Sigmoid colon (tissue), 7 donors: ENCODE data around the gene IL17A. TPM values are rescaled to one million over a fixed set of nuclear protein-coding genes. Genes with fewer than 3 reads are reported as not detected.
"Not testable (repeated sequence)": the region's sequence is repeated elsewhere in the genome, so short reads cannot be mapped to it uniquely, and the experiment has no call there.

Source experiments
- DNase-seq: peaks from one replicate; pipeline ENCODE4 v3.0.0-alpha.2; 2019
- H3K27ac ChIP-seq, 4 donors: fragments of 200-600 bp; sonication (generic); one replicate each; pipeline ENCODE4 v1.5.1; 2016 to 2019; ENCODE audit warnings: mild to moderate bottlenecking in 1 of 4
- H3K27me3 ChIP-seq, 3 donors: fragments of 200-600 bp; sonication (generic); one replicate each; pipeline ENCODE4 v1.5.1; 2019; ENCODE audit warnings: mild to moderate bottlenecking in 1 of 3
- H3K36me3 ChIP-seq, 4 donors: fragments of 200-600 bp; sonication (generic); one replicate each; pipeline ENCODE4 v1.5.1; 2016 to 2019
- H3K4me1 ChIP-seq, 4 donors: fragments of 200-600 bp; sonication (generic); one replicate each; pipeline ENCODE4 v1.5.1; 2017 to 2019
- H3K4me3 ChIP-seq, 4 donors: fragments of 200-600 bp; sonication (generic); one replicate each; pipeline ENCODE4 v1.5.1; 2017 to 2019; ENCODE audit warnings: mild to moderate bottlenecking in 2 of 4, moderate library complexity in 1 of 4
- H3K9me3 ChIP-seq, 4 donors: fragments of 200-600 bp in 3 of 4; sonication (generic) in 3 of 4; one replicate each; pipeline versions ENCODE4 v1.5.1 to v1.6.1; 2013 to 2019
- CTCF ChIP-seq, 4 experiments: fragments of 450-650 bp in 3 of 4; fragments of 200-600 bp in 1 of 4; IDR thresholded peaks; one replicate each; pipeline ENCODE4 v1.5.1; 2016 to 2019; ENCODE audit warnings: antibody characterized with exemption in 4 of 4, mild to moderate bottlenecking in 3 of 4, moderate library complexity in 2 of 4
- EP300 ChIP-seq, 4 donors: sonication (generic); formaldehyde crosslinking; IDR thresholded peaks; one replicate each; pipeline ENCODE4 v1.6.1; 2017; ENCODE audit warnings: antibody characterized with exemption in 4 of 4
- POLR2A ChIP-seq, 2 donors: fragments of 450-650 bp; IDR thresholded peaks; one replicate each; pipeline ENCODE4 v1.6.1; 2016; ENCODE audit warnings: antibody characterized with exemption in 2 of 2, mild to moderate bottlenecking in 2 of 2, moderate library complexity in 2 of 2
- POLR2AphosphoS5 ChIP-seq, 4 donors: sonication (generic); formaldehyde crosslinking; IDR thresholded peaks; one replicate each; pipeline ENCODE4 v1.6.1; 2017; ENCODE audit warnings: antibody characterized with exemption in 4 of 4
- WGBS, 2 donors: extraction: QIAGEN DNeasy Blood & Tissue Kit; methylation state at CpG; one replicate each; pipeline ENCODE4 v1.1.7; 2013; 5-methylcytosine and 5-hydroxymethylcytosine counted together
- intact Hi-C: fragments of 100-400 bp; cut with DNase I; formaldehyde crosslinking; loops from one replicate; pipeline ENCODE4 v1.15.1; 2023
- polyA plus RNA-seq, 3 donors: library from polyadenylated mRNA; stranded (reverse); fragments of 200-250 nt; gene quantifications; one replicate each; pipeline ENCODE4 v1.2.3, GENCODE V29; 2013
- total RNA-seq, 4 donors: library from RNA; depleted of rRNA; stranded (reverse); fragments of >200 nt; gene quantifications; one replicate each; pipeline ENCODE4 v1.1.0, GENCODE V29; 2016
- donor health status: healthy with polysubstance abuse.
- donor health status: Bipolar disorder and iron deficiency.
- donor health status: healthy.

The IL17A gene
- total and polyA plus RNA-seq, 7 donors, result 0.39 TPM; not detected in 6

DNA sequence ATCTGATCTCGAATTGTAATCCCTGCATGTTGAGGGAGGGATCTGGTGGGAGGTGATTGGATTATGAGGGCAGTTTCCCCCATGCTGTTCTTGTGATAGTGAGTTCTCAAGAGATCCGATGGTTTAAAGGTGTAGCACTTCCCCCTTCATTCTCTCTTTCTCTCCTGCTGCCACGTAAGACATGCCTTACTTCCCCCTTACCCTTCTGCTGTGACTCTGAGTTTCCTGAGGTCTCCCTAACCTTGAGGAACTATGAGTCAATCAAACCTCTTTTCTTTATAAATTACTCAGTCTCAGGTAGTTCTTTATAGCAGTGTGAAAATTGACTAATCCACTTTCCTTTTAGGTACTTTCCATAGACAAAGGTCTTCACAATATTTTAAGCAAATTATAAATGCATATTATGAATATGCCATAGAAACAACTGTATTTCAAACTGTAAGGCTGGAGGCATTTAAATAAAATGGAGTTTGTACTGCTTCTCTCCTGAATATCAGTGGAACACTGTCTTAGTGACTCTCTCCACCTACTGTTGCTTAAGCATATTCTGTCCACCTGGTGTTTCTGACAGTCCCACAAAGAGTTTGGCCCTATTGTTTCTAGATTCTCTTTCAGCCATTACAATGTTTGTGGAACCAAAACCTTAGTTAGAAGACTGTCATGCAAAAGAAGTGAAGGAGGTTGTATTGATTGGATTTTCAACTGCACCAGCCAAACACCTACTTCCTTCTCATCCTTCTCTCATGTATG is 24.3 kb upstream of the IL17A start:
- no peak overlapping the region for H3K4me3 ChIP-seq
- no peak overlapping the region for H3K27ac ChIP-seq
- intact Hi-C loops, result loop anchor here (2.0 kb wide), 1 partner anchor 103 kb away; no protein-coding TSS in a partner anchor
- no peaks in the 10 kb centered on the region for H3K27me3 ChIP-seq
- 75 to 88% methylated on average over 3 of the region's 3 CpGs for WGBS, 2 donors
- TF ChIP-seq CTCF (IDR thresholded peaks at IDR 0.05) (no peak), POLR2A (IDR thresholded peaks at IDR 0.05) (no peak), EP300 (IDR thresholded peaks at IDR 0.05) (no peak), POLR2AphosphoS5 (IDR thresholded peaks at IDR 0.05) (no peak)
- H3K9me3 ChIP-seq, result peaks cover 0 to 3% (median 0%) of the 10 kb centered on the region in 4 donors
- DNase-seq, result no peak
- no peaks in the 10 kb centered on the region for H3K4me1 ChIP-seq
- no peaks in the 10 kb centered on the region for H3K36me3 ChIP-seq

DNA sequence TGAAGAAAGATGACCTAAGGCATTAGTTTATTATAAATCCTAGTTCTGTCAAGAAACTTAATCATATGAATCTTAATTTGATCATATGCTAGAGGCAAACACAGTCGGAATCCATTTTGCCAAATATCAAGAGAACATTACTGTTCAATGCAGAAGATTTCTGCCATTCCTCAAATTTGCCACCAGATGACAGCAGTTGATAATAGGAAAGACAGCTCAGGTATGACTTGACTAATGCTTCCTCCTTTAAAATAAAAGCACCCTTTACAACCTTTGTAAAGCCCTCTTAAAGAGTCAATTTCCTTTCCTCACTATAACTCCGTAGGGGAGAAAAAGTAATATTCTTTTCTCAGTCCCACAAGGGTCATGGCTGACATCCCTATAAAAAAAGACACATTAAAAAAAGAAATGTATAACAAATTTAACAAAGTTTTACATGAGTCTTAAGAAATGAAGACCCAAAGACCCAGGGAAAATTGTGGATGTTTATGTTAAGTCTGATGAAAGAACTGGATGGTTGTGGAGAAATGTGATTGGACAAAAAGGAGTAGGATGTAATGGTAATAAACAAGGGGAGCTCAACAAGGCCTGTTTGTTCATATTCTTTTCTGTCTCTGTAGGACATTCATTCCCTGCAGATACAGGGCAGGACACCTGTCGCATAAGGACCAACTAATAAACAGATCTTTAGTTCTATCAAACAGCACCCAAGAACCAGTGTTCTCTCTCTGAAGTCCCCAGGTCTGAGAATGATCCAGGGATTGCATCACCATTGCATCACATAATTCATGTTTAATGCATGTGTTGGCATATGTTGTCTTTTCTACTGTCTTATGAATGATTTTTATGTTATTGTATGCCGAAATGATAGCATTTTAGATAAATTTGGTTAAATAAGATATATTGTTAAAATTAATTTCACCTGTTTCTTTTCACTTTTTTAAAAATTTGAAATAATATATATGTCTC is 23.0 kb upstream of the IL17A start:
- no peak for DNase-seq
- peak in 2 of 4 experiments; percentile 24 to 48 for TF ChIP-seq CTCF (IDR thresholded peaks at IDR 0.05)
- TF ChIP-seq POLR2AphosphoS5 (IDR thresholded peaks at IDR 0.05), result no peak
- 70 to 71% methylated on average over 4 of the region's 4 CpGs for WGBS, 2 donors
- H3K27me3 ChIP-seq, result no peaks in the 10 kb centered on the region
- peaks cover 0 to 3% (median 0%) of the 10 kb centered on the region in 4 donors for H3K9me3 ChIP-seq
- no peaks in the 10 kb centered on the region for H3K36me3 ChIP-seq
- intact Hi-C loops, result loop anchor here (2.0 kb wide), 1 partner anchor 102 kb away; no protein-coding TSS in a partner anchor
- H3K4me1 ChIP-seq, result no peaks in the 10 kb centered on the region
- H3K4me3 ChIP-seq, result no peak overlapping the region
- no peak overlapping the region for H3K27ac ChIP-seq

GRCh38 chr6:52164319-52165094 is 21.7 kb upstream of the IL17A start:
- H3K9me3 ChIP-seq, result peaks cover 0 to 3% (median 0%) of the 10 kb centered on the region in 4 donors
- TF ChIP-seq POLR2A (IDR thresholded peaks at IDR 0.05) (no peak), POLR2AphosphoS5 (IDR thresholded peaks at IDR 0.05) (no peak), CTCF (IDR thresholded peaks at IDR 0.05) (no peak), EP300 (IDR thresholded peaks at IDR 0.05) (no peak)
- no peaks in the 10 kb centered on the region for H3K27me3 ChIP-seq
- no peak overlapping the region for H3K4me3 ChIP-seq
- no peaks in the 10 kb centered on the region for H3K4me1 ChIP-seq
- WGBS, 2 donors, result 42 to 73% methylated on average over 3 of the region's 3 CpGs
- intact Hi-C loops, result no loop called here
- DNase-seq, result no peak
- no peak overlapping the region for H3K27ac ChIP-seq
- H3K36me3 ChIP-seq, result no peaks in the 10 kb centered on the region

- TF ChIP-seq EP300 (IDR thresholded peaks at IDR 0.05) (no peak), POLR2A (IDR thresholded peaks at IDR 0.05) (no peak), POLR2AphosphoS5 (IDR thresholded peaks at IDR 0.05) (no peak), CTCF (IDR thresholded peaks at IDR 0.05) (no peak)
- no peak overlapping the region for H3K4me3 ChIP-seq
- no peak for DNase-seq
- no peak overlapping the region for H3K27ac ChIP-seq
- WGBS, 2 donors, result 77% methylated on average over 1 of the region's 1 CpG
- intact Hi-C loops, result no loop called here
- no peaks in the 10 kb centered on the region for H3K9me3 ChIP-seq
- H3K36me3 ChIP-seq, result no peaks in the 10 kb centered on the region
- H3K4me1 ChIP-seq, result no peaks in the 10 kb centered on the region
- no peaks in the 10 kb centered on the region for H3K27me3 ChIP-seq
Measured at GRCh38 chr6:52167267-52167666, 18.9 kb upstream of the IL17A start.

DNA sequence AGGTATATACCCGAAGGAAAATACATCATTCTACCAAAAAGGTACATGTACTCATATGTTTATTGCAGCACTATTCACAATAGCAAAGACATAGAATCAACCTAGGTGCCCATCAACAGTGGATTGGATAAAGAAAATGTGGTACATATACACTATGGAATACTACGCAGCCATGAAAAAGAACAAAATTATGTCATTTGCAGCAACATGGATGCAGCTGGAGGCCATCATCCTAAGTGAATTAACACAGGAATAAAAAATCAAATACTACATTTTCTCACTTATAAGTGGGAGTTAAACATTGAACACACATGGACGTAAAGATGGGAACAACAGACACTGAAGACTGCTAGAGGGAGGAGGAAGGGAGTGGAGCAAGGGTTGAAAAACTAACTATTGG is 17.8 kb upstream of the IL17A start:
- H3K9me3 ChIP-seq, H3K4me3 ChIP-seq, H3K36me3 ChIP-seq, intact Hi-C loops, H3K4me1 ChIP-seq, H3K27me3 ChIP-seq, H3K27ac ChIP-seq, DNase-seq: not testable (repeated sequence)
- WGBS, 2 donors, result 30 to 32% methylated on average over 3 of the region's 3 CpGs
